ENCODE data around the gene PARS2. TPM values are rescaled to one million over a fixed set of nuclear protein-coding genes. Genes with fewer than 3 reads are reported as not detected.

PARS2 gene
- total RNA-seq, 1 experiment from 2014 or later, result 9.6 TPM

DNA sequence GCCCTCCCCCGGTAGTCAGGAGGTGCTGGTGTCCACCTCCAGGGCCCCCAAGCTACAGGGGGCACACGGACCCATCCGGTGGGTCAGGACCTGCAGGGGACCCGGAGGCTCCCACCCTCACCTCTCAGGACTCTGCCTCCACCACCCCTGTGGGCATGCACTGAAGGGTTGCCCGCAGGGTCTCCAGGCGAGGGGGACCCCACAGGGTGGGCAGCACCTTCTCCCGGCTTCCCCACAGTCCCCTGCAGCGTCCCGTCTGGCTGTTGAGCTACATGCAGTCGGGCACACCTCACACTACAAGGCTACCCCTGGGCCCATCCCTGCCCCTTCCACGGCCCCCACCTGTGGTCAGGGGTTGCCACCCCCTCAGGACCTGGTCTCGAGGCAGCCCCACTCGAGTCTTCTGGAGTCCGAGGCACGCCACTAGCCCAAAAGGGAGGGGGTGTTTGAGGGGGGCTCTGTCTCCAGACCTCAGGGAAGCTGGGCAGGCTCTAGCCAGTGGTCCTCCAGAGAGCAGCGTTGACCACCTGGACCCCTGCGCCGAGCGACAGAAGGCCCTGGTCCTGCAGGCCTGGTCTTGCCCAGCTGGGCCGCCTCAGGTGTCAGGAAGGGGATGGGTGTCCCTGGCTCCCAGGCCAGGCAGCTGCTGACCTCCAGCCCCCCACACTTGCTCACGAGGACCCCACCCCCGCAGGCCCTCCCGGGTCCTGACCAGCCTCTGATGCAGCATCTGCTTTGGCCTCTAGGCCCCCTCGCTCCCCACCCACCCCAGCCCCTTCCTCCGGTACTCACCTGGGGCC, 9.6 kb downstream of the PARS2 start:
- Histone ChIP-seq H3K27me3 (ENCODE audit: insufficient read depth, low read length) (no peaks in the 10 kb centered on the region), H3K9me3 (ENCODE audit: control insufficient read depth in 1 of 2, insufficient read depth in 1 of 2, low read depth in 1 of 2, low read length in 2 of 2) (no peaks in the 10 kb centered on the region), H3K9ac (ENCODE audit: low read length) (no peak overlapping the region), H3K4me3 (replicated peaks in 1 of 2; ENCODE audit: low read depth in 1 of 2, low read length in 2 of 2) (no peak overlapping the region), H2AFZ (ENCODE audit: low read depth, low read length, poor library complexity, severe bottlenecking) (no peak overlapping the region), H3K79me2 (ENCODE audit: insufficient read depth, low read length) (no peaks in the 10 kb centered on the region), H4K20me1 (ENCODE audit: insufficient read depth) (no peaks in the 10 kb centered on the region), H3K27ac (ENCODE audit: low read depth, low read length) (no peak overlapping the region), H3K4me2 (ENCODE audit: low read length) (no peak overlapping the region), H3K9me2 (ENCODE audit: insufficient read depth) (no peaks in the 10 kb centered on the region), H3K4me1 (ENCODE audit: control insufficient read depth in 1 of 2, insufficient read depth in 2 of 2, low read length in 2 of 2) (no peaks in the 10 kb centered on the region), H3K36me3 (ENCODE audit: control insufficient read depth in 1 of 2, insufficient read depth in 2 of 2, low read length in 2 of 2) (peaks cover 5 to 12% of the 10 kb centered on the region in 2 experiments; a peak in 2 of 4 replicates)
- no peak for ATAC-seq
- ChIA-PET RAD21 (ENCODE audit: low non-redundant PET in 1 of 2, low total read pairs in 2 of 2, uncharacterized antibody in 2 of 2, unreplicated experiment in 2 of 2) (no interaction called here), CTCF (no interaction called here), POLR2A (no interaction called here)
- intact Hi-C loops (cut with micrococcal nuclease), result no loop called here
- BruUV-seq (replicated peaks), result no TSS peak
- no peak for TF ChIP-seq TCF7L2 (IDR thresholded peaks at IDR 0.05; ENCODE audit: borderline replicate concordance, extremely low read depth, insufficient read depth, insufficient read length)
- TF ChIP-seq POLR2A (IDR thresholded peaks at IDR 0.05; ENCODE audit: borderline replicate concordance, extremely low read depth, insufficient read depth, insufficient read length), result no peak
- no peak for TF ChIP-seq JUND (IDR thresholded peaks at IDR 0.05)
- TF ChIP-seq SRF (IDR thresholded peaks at IDR 0.05; ENCODE audit: low read depth), result no peak
- no peak for TF ChIP-seq ELF1 (IDR thresholded peaks at IDR 0.05; ENCODE audit: borderline replicate concordance, low read depth)
- no peak for TF ChIP-seq SIN3A (IDR thresholded peaks at IDR 0.05; ENCODE audit: low read depth)
- no peak for TF ChIP-seq RAD21 (IDR thresholded peaks at IDR 0.05; ENCODE audit: low read depth)
- TF ChIP-seq POLR2AphosphoS5 (IDR thresholded peaks at IDR 0.05; ENCODE audit: low read depth, low read length), result no peak
- no peak for TF ChIP-seq CBX3 (IDR thresholded peaks at IDR 0.05; ENCODE audit: low read depth)
- TF ChIP-seq, protein P1, sequence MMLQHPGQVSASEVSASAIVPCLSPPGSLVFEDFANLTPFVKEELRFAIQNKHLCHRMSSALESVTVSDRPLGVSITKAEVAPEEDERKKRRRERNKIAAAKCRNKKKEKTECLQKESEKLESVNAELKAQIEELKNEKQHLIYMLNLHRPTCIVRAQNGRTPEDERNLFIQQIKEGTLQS (IDR thresholded peaks at IDR 0.05), result no peak
- TF ChIP-seq, protein P2, sequence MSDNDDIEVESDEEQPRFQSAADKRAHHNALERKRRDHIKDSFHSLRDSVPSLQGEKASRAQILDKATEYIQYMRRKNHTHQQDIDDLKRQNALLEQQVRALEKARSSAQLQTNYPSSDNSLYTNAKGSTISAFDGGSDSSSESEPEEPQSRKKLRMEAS (IDR thresholded peaks at IDR 0.05), result no peak
- TF ChIP-seq EZH2 (IDR thresholded peaks at IDR 0.05), result no peak
- TF ChIP-seq, protein P3, sequence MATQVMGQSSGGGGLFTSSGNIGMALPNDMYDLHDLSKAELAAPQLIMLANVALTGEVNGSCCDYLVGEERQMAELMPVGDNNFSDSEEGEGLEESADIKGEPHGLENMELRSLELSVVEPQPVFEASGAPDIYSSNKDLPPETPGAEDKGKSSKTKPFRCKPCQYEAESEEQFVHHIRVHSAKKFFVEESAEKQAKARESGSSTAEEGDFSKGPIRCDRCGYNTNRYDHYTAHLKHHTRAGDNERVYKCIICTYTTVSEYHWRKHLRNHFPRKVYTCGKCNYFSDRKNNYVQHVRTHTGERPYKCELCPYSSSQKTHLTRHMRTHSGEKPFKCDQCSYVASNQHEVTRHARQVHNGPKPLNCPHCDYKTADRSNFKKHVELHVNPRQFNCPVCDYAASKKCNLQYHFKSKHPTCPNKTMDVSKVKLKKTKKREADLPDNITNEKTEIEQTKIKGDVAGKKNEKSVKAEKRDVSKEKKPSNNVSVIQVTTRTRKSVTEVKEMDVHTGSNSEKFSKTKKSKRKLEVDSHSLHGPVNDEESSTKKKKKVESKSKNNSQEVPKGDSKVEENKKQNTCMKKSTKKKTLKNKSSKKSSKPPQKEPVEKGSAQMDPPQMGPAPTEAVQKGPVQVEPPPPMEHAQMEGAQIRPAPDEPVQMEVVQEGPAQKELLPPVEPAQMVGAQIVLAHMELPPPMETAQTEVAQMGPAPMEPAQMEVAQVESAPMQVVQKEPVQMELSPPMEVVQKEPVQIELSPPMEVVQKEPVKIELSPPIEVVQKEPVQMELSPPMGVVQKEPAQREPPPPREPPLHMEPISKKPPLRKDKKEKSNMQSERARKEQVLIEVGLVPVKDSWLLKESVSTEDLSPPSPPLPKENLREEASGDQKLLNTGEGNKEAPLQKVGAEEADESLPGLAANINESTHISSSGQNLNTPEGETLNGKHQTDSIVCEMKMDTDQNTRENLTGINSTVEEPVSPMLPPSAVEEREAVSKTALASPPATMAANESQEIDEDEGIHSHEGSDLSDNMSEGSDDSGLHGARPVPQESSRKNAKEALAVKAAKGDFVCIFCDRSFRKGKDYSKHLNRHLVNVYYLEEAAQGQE (IDR thresholded peaks at IDR 0.05; ENCODE audit: low read depth), result no peak
- no peak for TF ChIP-seq EGR1 (IDR thresholded peaks at IDR 0.05; ENCODE audit: low read depth)
- DNase-seq (ENCODE audit: low read depth, low spot score), result no peak
